A549 (cell line): ENCODE results near the gene GLOD4.

Experiments
- CTCF ChIP-seq: fragments of >200 bp; sonication (Bioruptor Twin); formaldehyde crosslinking; IDR thresholded peaks from 3 replicates; pipeline ENCODE4 v1.5.1; 2016
- HES2 ChIP-seq: fragments of >200 bp; sonication (Bioruptor Twin); formaldehyde crosslinking; IDR thresholded peaks from 2 replicates; pipeline ENCODE4 v1.6.1; 2016
- REST ChIP-seq: fragments of 200-600 bp; sonication (generic); IDR thresholded peaks from 2 replicates; pipeline ENCODE4 v1.6.1; 2016; ENCODE audit warnings: antibody characterized with exemption, mild to moderate bottlenecking, moderate library complexity
- ZFP36 ChIP-seq: fragments of 450-650 bp; IDR thresholded peaks from 2 replicates; pipeline ENCODE4 v1.6.1; 2014; ENCODE audit warnings: borderline replicate concordance; ENCODE audit not compliant: partially characterized antibody

GRCh38 chr17:807523-808294 lies 25.6 kb upstream of the GLOD4 start:
- TF ChIP-seq ZFP36 (no peak), CTCF (no peak), REST (no peak), HES2 (no peak)
